NCI-H1417 treated with DMSO at 0.1 percent for 48 hours (cell line): ENCODE results near the gene UBE2L6.
"Not testable (repeated sequence)": the region's sequence is repeated elsewhere in the genome, so short reads cannot be mapped to it uniquely, and the experiment has no call there.

Experiments
- DNase-seq: peaks from one replicate; lab custom pipeline; 2025; lab: John Stamatoyannopoulos, UW

The UBE2L6 gene

GRCh38 chr11:57566905-57567514 lies 462 bp downstream of the UBE2L6 start:
- DNase-seq, result no peak

- no peak for DNase-seq
These were observed 1.2 kb downstream of the UBE2L6 start for GRCh38 chr11:57566005-57566904.

DNA sequence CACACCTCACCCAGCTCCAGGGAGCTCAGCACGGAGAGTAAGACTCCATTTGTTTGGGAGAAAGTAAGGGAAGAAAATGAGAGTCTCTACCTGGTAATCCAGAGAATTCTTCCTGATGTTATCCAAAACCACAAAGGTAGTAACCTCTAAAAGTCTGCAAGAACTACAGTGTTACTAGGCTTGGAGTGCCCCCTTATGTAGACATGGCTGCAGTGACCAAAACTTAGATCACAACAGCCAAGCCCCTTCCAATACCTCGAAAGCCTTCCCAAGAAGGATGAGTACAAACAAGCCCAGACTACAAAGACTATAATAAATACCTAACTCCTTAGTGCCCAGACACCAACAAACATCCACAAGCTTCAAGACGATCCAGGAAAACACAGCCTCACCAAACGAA lies 4.9 kb downstream of the UBE2L6 start:
- no peak for DNase-seq

DNA sequence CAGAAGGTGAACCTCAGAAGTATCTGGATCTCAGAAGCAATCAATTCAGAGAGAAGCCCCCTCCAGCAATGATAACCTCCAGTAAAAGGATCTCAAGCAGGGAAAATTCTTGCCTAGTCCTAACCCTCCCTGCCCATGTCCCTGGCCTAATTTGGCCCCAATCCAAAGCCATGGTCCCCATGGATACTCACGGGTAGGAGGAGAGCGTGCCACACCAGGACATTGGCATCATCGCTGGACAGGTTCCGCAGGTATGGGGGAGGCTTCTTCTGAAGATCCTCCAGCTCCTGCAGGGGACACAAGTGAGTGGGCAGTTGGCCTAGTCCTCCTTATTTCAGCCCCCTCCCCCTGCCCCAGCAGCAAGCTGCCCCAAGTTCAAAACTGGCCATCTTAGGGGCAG lies 7.3 kb downstream of the UBE2L6 start:
- no peak for DNase-seq

DNA sequence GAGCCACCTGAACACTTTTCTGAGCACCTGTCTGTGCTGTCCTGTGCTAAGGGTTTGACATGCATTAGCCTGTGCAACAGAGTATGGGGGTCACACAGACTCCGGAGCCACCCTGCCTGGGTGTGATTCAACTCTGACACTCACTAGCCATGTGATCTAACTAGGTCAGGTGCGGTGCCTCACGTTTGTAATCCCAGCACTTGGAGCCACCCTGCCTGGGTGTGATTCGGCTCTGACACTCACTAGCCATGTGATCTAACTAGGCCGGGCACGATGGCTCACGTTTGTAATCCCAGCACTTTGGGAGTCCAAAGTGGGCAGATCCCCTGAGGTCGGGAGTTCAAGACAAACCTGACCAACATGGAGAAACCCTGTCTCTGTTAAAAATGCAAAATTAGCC lies 11.4 kb downstream of the UBE2L6 start:
- no peak for DNase-seq

- DNase-seq, result no peak
These were observed 12.1 kb downstream of the UBE2L6 start for GRCh38 chr11:57555393-57555792.

- no peak for DNase-seq
These were observed 15.0 kb downstream of the UBE2L6 start for GRCh38 chr11:57552479-57552878.

DNA sequence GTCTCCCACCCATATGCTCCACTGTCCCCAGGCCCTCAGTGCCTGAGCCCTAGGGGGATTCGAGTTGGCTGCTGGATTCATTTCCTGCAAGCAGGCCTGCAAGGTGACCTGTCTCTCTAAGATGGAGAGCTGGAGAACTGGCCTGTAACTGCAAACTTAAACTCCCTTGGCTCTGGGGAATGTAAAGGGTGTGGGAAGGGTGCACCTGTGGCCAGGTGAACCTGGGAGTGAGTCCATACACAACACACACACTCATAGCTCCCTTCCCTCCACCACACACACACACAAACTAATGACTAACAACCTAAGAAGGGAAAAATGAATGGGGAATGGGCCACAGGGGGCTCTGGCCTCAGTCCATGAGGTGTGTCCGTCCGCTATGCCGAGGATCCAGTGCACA lies 15.5 kb downstream of the UBE2L6 start:
- DNase-seq, result no peak

DNA sequence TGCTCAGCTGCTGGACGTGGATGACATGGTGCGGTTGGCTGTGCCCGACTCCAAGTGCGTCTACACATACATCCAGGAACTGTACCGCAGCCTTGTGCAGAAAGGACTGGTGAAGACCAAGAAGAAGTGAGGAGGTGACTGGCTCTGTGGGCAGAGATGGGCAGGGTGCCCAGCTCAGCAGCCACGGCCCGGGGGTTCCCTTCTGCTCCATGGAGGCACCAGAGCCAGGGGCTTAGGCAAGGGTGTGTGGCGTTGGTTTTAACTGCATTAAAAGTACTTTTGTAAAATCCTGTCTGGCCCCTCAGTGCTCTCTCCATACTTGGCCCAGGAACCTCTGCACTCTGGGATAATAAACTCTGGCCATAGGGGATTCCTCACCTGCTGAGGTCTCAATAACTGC lies 17.5 kb downstream of the UBE2L6 start:
- DNase-seq, result no peak

DNA sequence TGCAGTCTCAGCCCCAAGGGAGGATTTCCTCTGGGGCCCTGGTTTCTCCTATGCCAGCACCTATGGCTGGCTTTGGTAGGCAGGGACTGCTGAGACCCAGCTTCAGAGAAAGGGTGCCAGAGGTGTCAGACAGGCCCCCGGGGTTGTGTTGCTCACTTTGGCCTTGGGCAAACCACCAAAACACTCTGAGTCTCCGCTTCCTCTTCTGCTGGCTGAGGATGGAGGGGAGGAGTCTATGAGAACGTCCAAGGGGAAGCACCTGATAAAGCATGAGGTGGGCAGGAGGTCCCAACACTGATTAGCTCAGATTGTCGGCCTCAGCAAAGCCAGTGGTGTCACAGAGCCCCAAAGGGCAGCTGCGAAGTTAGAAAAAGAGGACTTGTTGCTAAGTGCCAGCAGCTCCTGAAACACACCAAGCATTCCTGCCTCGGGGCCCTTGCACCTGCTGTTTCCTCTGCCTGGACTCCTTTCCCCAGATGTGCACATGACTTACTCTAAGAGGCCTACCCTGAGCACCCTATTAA lies 19.6 kb downstream of the UBE2L6 start:
- DNase-seq, result no peak

- DNase-seq, result no peak
These were observed 20.5 kb downstream of the UBE2L6 start for GRCh38 chr11:57546869-57547475.

DNA sequence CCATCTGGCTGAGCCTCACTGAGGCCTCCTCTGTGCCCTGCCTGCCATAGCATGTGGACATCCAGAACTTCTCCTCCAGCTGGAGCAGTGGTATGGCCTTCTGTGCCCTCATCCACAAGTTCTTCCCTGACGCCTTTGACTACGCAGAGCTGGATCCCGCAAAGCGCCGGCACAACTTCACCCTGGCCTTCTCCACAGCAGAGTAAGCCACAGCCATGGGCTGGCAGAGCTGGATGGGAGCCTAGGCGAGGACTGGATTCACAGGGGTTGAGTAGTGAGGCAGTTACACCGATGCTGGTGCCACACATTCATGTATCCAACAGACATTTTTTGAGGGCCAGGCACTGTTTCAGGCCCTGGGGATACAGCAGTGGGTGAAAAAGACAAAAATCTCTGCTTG lies 21.0 kb downstream of the UBE2L6 start:
- DNase-seq, result no peak

DNA sequence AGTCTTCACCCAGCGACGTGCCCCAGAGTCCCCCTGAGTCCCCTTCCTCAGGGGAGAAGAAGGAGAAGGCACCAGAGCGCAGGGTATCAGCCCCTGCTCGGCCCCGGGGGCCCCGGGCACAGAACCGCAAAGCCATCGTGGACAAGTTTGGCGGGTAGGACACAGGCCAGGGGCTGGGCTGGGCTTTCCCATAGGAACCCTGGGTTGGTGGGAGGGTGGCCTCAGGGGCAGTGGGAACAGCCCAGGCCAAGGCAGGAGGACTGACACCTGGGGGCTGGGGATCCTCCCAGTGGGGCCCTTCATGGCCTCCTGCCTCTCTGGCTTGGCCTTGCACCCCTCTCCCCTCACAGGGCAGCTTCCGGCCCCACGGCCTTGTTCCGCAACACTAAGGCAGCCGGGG lies 21.6 kb downstream of the UBE2L6 start:
- DNase-seq, result no peak

DNA sequence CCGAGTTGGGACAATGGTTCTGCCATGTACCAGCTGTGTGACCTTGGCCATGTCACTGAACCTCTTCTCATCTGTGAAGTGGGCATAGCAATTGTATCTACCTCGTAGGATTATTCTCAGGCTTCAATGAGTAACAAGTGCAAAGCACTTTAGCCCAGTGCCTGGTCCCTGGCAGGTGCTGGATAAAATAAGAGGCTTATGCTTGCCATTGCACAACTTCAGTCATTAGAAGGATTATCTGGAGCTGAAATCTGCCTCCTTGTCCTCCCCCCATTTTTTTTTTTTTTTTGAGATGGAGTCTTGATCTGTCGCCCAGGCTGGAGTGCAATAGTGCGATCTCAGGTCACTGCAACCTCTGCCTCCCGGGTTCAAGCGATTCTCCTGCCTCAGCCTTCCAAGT lies 22.9 kb downstream of the UBE2L6 start:
- no peak for DNase-seq

DNA sequence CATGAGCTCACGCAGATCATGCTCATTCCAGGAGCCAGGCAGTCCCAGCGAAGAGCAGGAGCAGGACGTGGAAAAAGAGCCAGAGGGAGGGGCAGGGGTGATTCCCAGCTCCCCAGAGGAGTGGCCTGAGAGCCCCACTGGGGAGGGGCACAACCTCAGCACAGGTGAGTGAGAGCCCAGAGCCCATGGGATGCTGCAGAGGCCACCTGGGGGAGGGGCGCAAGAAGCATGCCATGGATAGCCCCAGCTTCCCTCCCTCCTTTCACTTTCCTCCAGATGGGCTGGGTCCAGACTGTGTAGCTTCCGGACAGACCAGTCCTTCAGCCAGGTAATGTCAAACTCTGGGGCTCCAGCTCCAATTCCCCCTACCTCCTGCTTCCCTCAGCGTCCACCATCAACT lies 23.9 kb downstream of the UBE2L6 start:
- no peak for DNase-seq

DNA sequence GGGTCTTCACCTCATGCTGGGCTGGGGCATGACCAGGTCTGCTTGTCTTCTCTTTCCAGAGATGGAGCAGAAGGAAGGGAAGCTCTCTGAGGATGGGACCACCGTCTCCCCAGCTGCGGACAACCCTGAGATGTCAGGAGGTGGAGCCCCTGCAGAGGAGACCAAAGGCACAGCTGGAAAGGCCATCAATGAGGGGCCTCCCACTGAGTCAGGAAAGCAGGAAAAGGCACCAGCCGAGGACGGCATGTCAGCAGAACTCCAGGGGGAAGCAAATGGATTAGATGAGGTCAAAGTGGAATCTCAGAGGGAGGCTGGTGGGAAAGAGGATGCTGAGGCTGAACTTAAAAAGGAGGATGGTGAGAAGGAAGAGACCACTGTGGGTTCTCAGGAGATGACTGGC lies 24.9 kb downstream of the UBE2L6 start:
- no peak for DNase-seq

- DNase-seq, result no peak
These were observed 26.3 kb downstream of the UBE2L6 start for GRCh38 chr11:57541169-57541568.

DNA sequence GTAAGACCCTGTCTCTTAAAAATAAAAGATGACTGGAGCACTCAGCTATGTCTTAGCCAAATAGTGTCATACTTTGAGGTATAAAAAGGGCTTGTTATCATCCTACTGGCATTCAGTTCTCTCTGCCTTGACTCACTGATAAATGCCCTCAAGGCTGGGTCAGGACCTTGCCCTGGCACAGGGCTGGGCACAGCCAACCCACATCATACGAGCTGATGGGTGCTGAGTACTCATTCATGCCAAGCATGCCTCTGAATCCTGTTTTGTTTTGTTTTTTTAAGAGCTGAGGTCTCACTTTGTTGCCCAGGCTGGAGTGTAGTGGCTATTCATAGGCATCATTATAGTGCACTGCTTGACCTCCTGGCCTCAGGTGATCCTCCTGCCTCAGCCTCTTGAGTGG lies 28.1 kb downstream of the UBE2L6 start:
- DNase-seq, result no peak

DNA sequence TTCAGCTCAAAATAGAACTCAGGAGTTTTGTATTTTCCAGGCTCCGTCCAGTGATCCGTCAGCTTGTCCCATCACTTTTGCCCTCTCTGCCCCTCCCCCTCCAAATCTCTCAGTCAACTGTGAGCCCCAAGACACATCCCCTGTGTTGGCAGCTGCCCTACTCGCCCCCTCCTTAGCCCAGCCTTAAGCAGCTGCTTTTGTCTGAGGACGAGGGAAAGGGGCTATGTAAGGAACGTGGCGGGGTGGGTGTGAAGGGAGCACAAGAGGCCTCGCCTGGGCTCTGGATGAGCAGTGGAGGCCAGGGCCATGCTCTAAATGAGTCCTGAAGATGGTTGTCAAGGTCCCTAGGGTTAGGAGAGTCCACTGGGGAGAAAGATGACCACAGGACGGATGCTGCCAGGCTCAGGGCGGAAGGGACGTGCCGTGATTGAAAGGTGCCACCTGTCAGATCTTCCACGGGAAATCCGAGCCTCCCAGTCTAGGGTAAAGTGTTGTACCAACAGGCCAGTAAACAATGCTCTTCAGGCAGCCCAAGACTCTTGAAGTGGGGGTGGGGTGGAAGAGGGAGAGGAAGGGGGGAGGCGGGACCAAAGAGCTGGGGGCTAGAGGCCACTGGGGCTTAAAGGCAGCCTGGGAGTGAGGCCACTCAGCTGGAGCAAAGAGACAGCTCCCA lies 30.4 kb downstream of the UBE2L6 start, which contains the start of gene SMTNL1:
Gene SMTNL1, plus strand, starts transcription at position 649 of the 673 bp plus-strand sequence. CDS start 5,048 bp downstream, outside the sequence.
- no peak for DNase-seq

GRCh38 chr11:57534449-57534848 lies 33.0 kb downstream of the UBE2L6 start:
- DNase-seq, result not testable (repeated sequence)

GRCh38 chr11:57530596-57531507 lies 36.6 kb downstream of the UBE2L6 start, which contains the start of gene TIMM10:
TIMM10 (minus strand) TSS chr11:57530754; CDS start chr11:57530189, 565 bp downstream.
- peak; percentile 98 for DNase-seq
